Sigmoid colon (tissue), 4 donors: ENCODE measurements around the gene ATP5F1A.

Source experiments
- EP300 ChIP-seq, 4 donors: sonication (generic); formaldehyde crosslinking; IDR thresholded peaks; one replicate each; pipeline ENCODE4 v1.6.1; 2017; ENCODE audit warnings: antibody characterized with exemption in 4 of 4
- POLR2AphosphoS5 ChIP-seq, 4 donors: sonication (generic); formaldehyde crosslinking; IDR thresholded peaks; one replicate each; pipeline ENCODE4 v1.6.1; 2017; ENCODE audit warnings: antibody characterized with exemption in 4 of 4
- TF ChIP-seq, protein P1 (sequence below), 4 experiments: fragments of 450-650 bp in 3 of 4; fragments of 200-600 bp in 1 of 4; IDR thresholded peaks; one replicate each; pipeline ENCODE4 v1.5.1; 2016 to 2019; ENCODE audit warnings: antibody characterized with exemption in 4 of 4, mild to moderate bottlenecking in 3 of 4, moderate library complexity in 2 of 4

DNA sequence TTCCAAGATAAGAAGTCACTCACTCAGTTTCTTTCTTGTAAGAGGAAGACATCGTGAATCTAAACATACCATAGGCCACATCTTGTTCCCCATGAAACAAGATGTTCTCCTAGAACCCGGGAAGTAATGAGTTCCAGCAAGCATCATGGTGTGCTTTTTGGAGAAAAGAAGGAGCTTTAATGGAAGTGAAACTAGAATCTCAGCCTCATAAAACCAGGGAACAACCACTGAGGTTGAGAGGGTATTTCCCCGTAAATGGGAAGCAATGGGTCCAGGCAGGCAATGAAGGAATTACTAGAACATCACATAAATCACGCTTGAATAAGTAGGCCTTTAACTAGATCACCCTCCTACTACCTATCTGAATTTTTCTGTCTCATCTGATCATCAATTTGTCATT is 66.4 kb downstream of the ATP5F1A start:
- TF ChIP-seq, protein P1, sequence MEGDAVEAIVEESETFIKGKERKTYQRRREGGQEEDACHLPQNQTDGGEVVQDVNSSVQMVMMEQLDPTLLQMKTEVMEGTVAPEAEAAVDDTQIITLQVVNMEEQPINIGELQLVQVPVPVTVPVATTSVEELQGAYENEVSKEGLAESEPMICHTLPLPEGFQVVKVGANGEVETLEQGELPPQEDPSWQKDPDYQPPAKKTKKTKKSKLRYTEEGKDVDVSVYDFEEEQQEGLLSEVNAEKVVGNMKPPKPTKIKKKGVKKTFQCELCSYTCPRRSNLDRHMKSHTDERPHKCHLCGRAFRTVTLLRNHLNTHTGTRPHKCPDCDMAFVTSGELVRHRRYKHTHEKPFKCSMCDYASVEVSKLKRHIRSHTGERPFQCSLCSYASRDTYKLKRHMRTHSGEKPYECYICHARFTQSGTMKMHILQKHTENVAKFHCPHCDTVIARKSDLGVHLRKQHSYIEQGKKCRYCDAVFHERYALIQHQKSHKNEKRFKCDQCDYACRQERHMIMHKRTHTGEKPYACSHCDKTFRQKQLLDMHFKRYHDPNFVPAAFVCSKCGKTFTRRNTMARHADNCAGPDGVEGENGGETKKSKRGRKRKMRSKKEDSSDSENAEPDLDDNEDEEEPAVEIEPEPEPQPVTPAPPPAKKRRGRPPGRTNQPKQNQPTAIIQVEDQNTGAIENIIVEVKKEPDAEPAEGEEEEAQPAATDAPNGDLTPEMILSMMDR (IDR thresholded peaks at IDR 0.05) = no peak
- no peak for TF ChIP-seq EP300 (IDR thresholded peaks at IDR 0.05)
- no peak for TF ChIP-seq POLR2AphosphoS5 (IDR thresholded peaks at IDR 0.05)
